Psoas muscle (tissue), 8 donors: ENCODE data around the gene TNIK. TPM values are rescaled to one million over a fixed set of nuclear protein-coding genes. Genes with fewer than 3 reads are reported as not detected.

Experiments used
- ATAC-seq, 4 donors: fragments of 200-7000 bp; cut with Tn5 transposase; one replicate each; pipeline ENCODE4 v1.9.1; 2020; ENCODE audit warnings: moderate library complexity in 3 of 4, mild to moderate bottlenecking in 2 of 4
- DNase-seq, 2 donors: peaks; one replicate each; pipeline ENCODE4 v3.0.0-alpha.2; 2020
- H3K27ac ChIP-seq: fragments of 200-600 bp; one replicate; pipeline ENCODE4 v1.8.0; 2022
- H3K27me3 ChIP-seq, 3 donors: fragments of 200-600 bp in 1 of 3; one replicate each; pipeline versions ENCODE4 v1.6.1 to v1.8.0; 2013 to 2022; ENCODE audit warnings: low read length in 2 of 3, mild to moderate bottlenecking in 2 of 3, moderate library complexity in 1 of 3; ENCODE audit not compliant: insufficient read depth in 3 of 3
- H3K36me3 ChIP-seq, 2 donors: fragments of 200-600 bp in 1 of 2; one replicate each; pipeline versions ENCODE4 v1.6.1 to v1.8.0; 2013 to 2022; ENCODE audit warnings: low read depth in 1 of 2, mild to moderate bottlenecking in 1 of 2, moderate library complexity in 1 of 2; ENCODE audit not compliant: insufficient read depth in 1 of 2
- H3K4me1 ChIP-seq: fragments of 200-600 bp; one replicate; pipeline ENCODE4 v1.8.0; 2022
- H3K4me3 ChIP-seq: fragments of 200-600 bp; one replicate; pipeline ENCODE4 v1.8.0; 2022; ENCODE audit warnings: mild to moderate bottlenecking
- H3K9me3 ChIP-seq: fragments of 200-600 bp; one replicate; pipeline ENCODE4 v1.8.0; 2022
- CTCF ChIP-seq: fragments of 200-600 bp; IDR thresholded peaks from one replicate; pipeline ENCODE4 v1.8.0; 2022; ENCODE audit warnings: antibody characterized with exemption
- WGBS, 3 donors: extraction: QIAGEN DNeasy Blood & Tissue Kit; methylation state at CpG; one replicate each; pipeline versions ENCODE4 v1.1.6 to v1.1.7; 2013; 5-methylcytosine and 5-hydroxymethylcytosine counted together
- intact Hi-C, 2 donors: fragments of 100-400 bp; cut with DNase I; formaldehyde crosslinking; loops; one replicate each; pipeline versions ENCODE4 v1.11.0 to v1.14.2; 2022
- polyA plus RNA-seq, 3 donors: library from polyadenylated mRNA; stranded (reverse); fragments of 200-250 nt; gene quantifications; one replicate each; pipeline ENCODE4 v1.2.3, GENCODE V29; 2013
- total RNA-seq, 4 donors: library from RNA; stranded (reverse); fragmentation: NEBNext Ultra II Directional in 2 of 4; extraction: Animal tissue kit (Norgen Biotek cat#: 25700) in 2 of 4; gene quantifications; one replicate each; pipeline versions ENCODE4 v1.2.1 to v1.2.4, GENCODE V29; 2021 to 2023
- donor health status: healthy with polysubstance abuse.
- donor health status: DM: no; HTN: no; CAD: no; lungs with moderate emphysema.
- donor health status: Bipolar disorder and iron deficiency.
- donor health status: healthy.
- donor health status: DM: yes; HTN: yes; CAD: no.
- donor health status: DM: no; HTN: no; CAD: no.
- donor health status: DM: no; HTN: no; CAD: no.
- donor health status: DM: yes; HTN: yes; CAD: no.

Gene TNIK
- total and polyA plus RNA-seq, 7 donors: 9.9 to 32.4 (median 12.5) TPM

- intact Hi-C loops: loop anchor here (5.0 to 10.0 kb wide), 2 partner anchors 41 to 61 kb away; no protein-coding TSS in a partner anchor
- Histone ChIP-seq H3K4me1 (peaks cover 42% of the 10 kb centered on the region), H3K27ac (peak overlapping the region; percentile 10), H3K27me3 (no peaks in the 10 kb centered on the region), H3K36me3 (no peaks in the 10 kb centered on the region), H3K9me3 (no peaks in the 10 kb centered on the region), H3K4me3 (no peak overlapping the region)
- no peak for TF ChIP-seq CTCF
- WGBS, 3 donors: 58 to 85% (median 69%) methylated on average over 5 of the region's 5 CpGs
- ATAC-seq: no peak
- DNase-seq: no peak
Measured at GRCh38 chr3:171416061-171416460, 44.1 kb downstream of the TNIK start.

DNA sequence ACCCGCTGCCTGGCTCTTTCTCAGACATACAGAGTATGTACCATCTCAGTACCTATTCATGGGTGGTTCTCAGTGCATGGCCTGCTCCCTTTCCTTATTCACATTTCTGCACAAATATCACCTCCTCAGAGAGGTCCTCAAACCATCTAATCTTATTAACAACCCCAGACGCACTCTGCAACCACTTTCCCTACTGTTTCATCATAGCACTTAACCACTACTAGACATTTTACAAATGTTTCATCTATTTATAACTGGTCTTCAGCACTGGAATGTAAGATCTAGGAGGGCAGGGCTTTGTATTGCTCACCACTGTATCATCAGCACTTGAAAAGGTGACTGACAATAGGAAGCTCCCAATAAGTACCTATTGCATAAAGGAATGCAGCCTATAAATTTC lies 45.1 kb downstream of the TNIK start:
- intact Hi-C loops: loop anchor here (5.0 to 10.0 kb wide), 2 partner anchors 42 to 60 kb away; no protein-coding TSS in a partner anchor
- WGBS, 3 donors: 64 to 83% (median 71%) methylated on average over 2 of the region's 2 CpGs
- ATAC-seq (peak; percentile 63 to 85 (median 78)), DNase-seq (no peak)
- H3K4me1 ChIP-seq: peaks cover 42% of the 10 kb centered on the region
- no peak for TF ChIP-seq CTCF
- H3K27me3 ChIP-seq: no peaks in the 10 kb centered on the region
- no peaks in the 10 kb centered on the region for H3K9me3 ChIP-seq
- H3K36me3 ChIP-seq: no peaks in the 10 kb centered on the region
- no peak overlapping the region for H3K4me3 ChIP-seq
- peak overlapping the region; percentile 31 for H3K27ac ChIP-seq

GRCh38 chr3:171412473-171412872 lies 47.7 kb downstream of the TNIK start:
- no peak for ATAC-seq
- intact Hi-C loops: loop anchor here in 1 of 2 donors (10.0 kb wide), 1 partner anchor 58 kb away; no protein-coding TSS in a partner anchor
- H3K27ac ChIP-seq: no peak overlapping the region
- H3K4me3 ChIP-seq: no peak overlapping the region
- DNase-seq: no peak
- no peaks in the 10 kb centered on the region for H3K27me3 ChIP-seq
- no peak for TF ChIP-seq CTCF
- 41 to 78% (median 64%) methylated on average over 1 of the region's 1 CpG for WGBS, 3 donors
- H3K9me3 ChIP-seq: no peaks in the 10 kb centered on the region
- H3K36me3 ChIP-seq: no peaks in the 10 kb centered on the region
- peaks cover 46% of the 10 kb centered on the region for H3K4me1 ChIP-seq

DNA sequence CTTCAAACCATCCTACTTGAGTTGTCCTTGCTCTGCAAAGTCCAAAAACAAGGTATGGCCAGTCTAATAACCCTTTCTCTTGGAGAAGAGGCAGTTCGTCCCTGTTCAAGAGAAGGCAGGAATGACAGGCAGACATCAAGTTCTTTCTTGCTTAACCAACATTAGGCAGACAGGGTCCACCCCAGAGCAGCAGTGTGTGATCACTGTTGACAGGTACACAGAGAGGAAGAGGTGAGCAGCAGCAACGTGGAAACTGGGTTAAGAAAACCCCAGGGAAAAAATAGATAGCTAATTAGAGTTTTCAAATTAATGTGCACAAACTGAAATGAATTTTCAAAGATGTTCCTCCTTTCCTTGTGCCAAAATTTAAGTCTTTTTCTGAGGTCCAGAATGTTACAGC lies 48.2 kb downstream of the TNIK start:
- H3K27me3 ChIP-seq: no peaks in the 10 kb centered on the region
- no peak overlapping the region for H3K27ac ChIP-seq
- H3K4me3 ChIP-seq: no peak overlapping the region
- no peak for ATAC-seq
- peaks cover 42% of the 10 kb centered on the region for H3K4me1 ChIP-seq
- no peak for DNase-seq
- H3K9me3 ChIP-seq: no peaks in the 10 kb centered on the region
- TF ChIP-seq CTCF: no peak
- no peaks in the 10 kb centered on the region for H3K36me3 ChIP-seq
- intact Hi-C loops: loop anchor here in 1 of 2 donors (10.0 kb wide), 1 partner anchor 57 kb away; no protein-coding TSS in a partner anchor
- WGBS, 3 donors: 51 to 79% (median 60%) methylated on average over 2 of the region's 2 CpGs

GRCh38 chr3:171410186-171410585 lies 50.0 kb downstream of the TNIK start:
- no peak for TF ChIP-seq CTCF
- H3K36me3 ChIP-seq: no peaks in the 10 kb centered on the region
- no peak for ATAC-seq
- no peak for DNase-seq
- H3K27ac ChIP-seq: no peak overlapping the region
- intact Hi-C loops: loop anchor here in 1 of 2 donors (10.0 kb wide), 1 partner anchor 55 kb away; no protein-coding TSS in a partner anchor
- 97 to 98% (median 98%) methylated on average over 6 of the region's 6 CpGs for WGBS, 3 donors
- no peaks in the 10 kb centered on the region for H3K27me3 ChIP-seq
- peaks cover 25% of the 10 kb centered on the region for H3K4me1 ChIP-seq
- no peaks in the 10 kb centered on the region for H3K9me3 ChIP-seq
- H3K4me3 ChIP-seq: no peak overlapping the region
